GM21390 (cell line): ENCODE results near the gene STX8.

ENCODE experiments used
- ATAC-seq: cut with Tn5 transposase; IDR thresholded peaks from one replicate; pipeline ENCODE4 v1.9.1; 2021; ENCODE audit not compliant: unreplicated experiment

The STX8 gene

DNA sequence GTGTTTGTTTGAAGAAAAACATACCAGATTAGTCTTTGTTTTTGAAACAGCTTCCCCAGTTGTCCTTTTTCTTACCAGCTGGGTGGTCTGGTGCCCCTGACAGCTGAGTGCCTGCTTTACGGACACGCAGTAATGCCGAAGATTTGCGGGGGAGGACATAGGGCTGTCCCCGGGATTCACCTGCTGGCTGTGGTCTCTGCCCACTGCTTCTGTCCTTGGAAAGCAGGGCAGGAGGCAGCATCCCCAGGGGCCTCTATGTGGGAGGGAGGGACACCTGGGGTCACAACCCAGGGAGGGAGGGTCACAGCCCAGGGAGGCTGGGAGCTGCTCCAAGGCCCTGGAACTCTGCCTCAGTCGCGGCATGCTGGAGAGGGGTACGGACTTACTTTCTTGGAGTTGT is 332.6 kb downstream of the STX8 start:
- ATAC-seq = no peak

DNA sequence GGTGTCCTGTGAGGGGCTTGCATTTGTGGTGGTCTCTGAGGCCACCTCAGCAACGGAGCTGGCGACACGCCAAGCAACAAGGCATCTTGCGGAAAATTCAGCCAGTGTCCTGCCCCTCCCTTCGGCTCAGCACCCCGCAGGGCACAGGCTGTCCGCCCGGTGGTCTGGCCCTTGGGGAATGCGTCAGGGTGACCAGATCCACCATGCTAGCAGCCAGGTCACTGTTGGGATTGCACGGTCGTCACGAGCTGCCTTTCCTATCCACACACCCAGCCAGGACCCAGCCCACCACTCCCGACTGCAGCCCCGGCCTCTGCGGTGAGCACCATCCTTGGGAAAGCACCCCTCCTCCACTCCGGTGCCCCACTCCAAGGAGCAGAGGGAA is 333.1 kb downstream of the STX8 start:
- no peak for ATAC-seq

DNA sequence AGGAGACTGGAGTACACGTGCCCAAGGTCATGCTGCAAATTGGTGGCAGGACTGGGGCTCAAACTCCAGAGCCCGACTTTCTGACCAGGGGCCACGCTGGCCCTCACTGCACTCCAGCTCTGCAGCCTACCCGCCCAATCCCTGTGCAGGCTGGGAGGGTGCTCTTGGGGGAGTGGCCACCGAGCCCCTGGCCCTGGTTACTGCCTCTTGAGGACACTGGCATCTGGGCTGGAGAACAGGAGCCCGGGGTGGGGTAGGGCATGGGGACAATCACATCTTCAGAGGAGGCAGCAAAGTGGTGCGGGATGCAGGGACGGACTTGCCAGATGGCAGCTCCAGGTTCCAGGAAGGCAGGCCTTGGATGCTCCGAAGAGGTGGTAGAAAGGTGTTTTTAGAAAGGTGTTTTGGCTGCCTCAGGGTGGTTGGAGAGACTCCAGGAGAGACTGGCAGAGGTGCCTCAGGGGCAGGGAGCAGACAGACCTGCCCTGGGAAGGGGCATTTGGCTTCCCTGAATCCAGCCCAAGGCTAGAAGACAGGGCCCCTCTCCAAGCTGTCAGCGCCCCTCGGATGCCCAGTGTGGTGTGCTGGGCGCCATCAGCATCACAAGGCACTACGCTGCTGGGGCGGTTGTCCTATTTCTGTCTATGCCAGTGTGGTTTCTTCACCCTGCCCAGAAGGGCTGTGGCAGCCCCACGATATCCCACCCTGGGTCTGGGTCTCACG is 333.7 kb downstream of the STX8 start:
- ATAC-seq = no peak

DNA sequence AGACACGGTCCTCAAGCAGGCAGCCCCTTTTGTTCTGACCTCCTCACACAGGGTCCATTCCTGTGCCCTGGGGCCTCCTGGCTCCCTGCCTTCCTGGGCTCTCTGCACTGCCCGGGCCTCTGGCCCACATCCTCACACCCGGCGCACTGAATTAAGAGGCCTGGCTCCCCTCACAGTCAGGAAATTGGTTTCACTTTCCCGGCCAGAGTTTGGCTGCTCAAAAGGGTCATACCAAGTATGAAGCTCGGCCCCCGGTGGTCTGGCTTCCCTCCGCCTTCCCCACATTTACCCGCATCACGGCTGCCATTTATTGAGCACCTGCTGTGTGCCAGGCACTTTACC is 334.3 kb downstream of the STX8 start:
- ATAC-seq = no peak

DNA sequence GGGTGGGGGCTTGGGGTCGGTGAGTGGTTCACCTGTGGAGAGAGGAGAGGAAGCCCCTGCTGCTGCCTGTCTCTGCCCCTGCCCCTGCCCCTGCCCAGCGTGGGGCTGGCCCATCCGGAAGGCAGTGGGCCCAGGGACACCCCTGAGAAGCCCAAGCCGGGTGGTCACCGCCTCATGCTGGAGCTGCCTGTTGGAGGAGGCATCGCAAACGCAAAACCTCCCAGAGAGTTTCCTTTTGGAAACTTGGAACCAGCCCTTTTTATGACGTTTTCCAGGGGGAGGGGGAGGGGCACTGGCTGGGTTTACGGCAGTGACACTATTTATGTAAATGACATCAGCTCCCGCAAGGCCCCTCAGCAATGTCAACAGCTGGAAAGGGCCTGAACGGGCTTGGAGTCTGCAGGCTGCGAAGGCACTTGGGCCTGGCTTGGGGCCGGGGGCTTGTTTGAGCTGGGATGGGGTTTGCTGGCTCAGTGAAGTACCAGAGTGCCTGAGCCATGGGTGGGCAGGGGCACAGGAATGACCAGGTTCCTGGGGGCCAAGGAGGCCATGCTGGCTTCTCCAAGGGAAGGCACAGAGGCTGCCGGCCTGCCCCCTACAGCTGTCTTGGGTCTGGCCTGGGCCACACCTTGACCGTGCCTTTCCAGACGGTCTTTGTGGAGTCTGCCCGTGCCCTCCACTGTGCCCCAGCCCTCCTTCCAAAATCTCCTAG is 334.8 kb downstream of the STX8 start:
- no peak for ATAC-seq

DNA sequence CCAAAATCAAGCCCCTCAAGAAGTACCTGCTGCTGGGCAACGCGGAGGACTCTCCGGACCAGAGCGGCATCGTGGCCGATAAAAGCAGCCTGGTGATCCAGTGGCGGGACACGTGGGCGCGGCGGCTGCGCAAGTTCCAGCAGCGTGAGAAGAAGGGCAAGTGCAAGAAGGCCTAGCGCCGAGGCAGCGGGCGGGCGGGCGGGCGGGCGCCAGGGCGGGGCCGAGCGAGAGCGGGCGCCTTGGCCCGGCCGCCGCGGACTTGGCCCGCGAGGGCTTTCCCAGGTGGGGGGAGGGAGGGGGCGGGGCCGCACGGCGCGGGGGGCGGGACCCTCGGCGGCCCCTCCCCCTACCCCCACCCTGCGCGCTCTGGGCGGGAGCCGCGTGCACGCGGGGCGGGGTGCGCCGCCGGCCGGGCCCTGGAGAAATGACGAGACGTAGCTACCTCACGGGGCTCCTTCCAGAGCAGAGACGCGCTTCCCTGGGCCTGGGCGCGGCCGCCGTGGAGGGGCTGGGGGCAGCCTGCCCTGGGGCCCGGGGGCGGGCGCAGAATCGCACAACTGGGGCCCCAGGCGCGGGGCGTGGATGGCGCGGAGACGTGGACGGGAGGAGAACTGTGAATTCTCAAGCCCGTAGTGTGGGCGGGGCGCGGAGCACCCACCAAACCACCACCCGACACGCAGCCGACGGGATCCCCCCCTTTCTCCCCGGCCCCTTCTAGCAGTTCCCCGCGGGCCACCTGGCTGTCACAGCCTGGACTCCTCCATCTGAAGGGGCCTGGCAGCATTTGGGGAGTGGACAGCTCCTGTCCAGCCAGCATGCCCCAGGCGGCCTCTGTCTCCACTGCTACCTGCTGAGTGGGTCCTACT is 335.6 kb downstream of the STX8 start:
- ATAC-seq = peak; percentile 52

DNA sequence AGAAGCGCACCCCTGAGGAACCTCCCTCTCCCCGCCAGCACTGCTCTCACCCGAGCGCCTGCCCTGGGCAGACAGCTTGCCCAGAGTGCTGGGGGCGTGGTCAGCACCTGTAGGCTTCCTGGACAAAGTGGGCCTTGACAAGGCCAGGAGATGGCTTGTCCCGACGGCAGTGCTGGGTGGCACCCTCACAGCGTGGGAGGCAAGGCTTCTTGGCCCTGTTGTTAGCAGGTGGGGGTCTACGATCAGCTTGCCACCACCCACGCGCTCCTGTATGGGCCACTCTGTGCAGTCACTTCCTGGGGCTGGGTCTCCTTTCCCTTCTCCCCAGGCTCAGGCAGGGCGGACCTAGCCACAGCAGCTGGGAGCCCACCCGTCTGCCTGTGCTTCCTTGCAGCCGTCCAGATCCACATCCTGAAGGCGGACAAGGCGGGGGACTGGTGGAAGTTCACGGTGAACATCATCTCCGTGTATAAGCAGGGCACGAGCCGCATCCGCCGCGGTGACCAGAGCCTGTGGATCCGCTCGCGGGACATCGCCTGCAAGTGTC is 336.3 kb downstream of the STX8 start:
- no peak for ATAC-seq

DNA sequence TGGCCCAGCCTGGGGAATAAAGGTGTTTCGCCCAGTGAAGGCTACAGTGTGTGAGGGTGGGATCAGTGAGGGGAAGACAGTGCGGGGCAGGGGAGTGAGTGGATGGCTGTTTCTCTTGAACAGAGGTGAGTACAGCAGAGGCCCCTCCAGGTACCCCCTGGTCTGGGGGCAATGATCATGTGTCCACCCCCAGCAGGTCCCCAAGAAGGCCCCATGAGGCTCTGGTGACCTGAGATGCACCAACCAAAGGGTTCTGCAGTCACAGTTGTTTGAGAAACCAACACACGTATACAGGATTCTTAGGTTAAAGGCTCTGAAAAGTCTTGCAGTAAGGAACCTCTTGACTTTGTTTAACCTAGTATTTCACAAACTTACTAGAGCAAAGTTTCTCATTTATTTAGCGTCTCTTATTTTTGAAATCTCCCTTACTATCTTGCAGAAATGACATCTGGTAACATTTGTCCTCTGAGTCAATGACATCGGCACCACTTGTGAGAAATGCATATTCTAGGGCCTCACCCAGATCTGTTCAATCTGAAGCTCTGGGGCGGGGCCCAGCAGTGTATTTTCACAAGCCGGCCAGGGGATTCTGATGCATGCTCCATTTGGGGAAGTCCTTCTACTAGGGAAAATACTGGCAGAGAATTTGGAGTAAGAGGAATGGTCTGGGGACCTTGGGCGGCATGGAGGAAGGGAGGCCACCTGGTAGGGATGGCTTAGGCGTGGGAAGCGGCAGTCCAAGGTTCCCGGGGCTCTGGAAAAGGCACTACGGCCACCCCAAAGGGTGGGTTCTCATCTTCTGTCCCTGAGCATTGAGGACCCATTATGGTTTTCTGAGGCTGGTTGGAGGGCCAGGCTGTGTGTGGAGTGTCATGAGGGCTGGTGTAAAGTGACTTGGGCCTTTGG is 337.0 kb downstream of the STX8 start:
- no peak for ATAC-seq

DNA sequence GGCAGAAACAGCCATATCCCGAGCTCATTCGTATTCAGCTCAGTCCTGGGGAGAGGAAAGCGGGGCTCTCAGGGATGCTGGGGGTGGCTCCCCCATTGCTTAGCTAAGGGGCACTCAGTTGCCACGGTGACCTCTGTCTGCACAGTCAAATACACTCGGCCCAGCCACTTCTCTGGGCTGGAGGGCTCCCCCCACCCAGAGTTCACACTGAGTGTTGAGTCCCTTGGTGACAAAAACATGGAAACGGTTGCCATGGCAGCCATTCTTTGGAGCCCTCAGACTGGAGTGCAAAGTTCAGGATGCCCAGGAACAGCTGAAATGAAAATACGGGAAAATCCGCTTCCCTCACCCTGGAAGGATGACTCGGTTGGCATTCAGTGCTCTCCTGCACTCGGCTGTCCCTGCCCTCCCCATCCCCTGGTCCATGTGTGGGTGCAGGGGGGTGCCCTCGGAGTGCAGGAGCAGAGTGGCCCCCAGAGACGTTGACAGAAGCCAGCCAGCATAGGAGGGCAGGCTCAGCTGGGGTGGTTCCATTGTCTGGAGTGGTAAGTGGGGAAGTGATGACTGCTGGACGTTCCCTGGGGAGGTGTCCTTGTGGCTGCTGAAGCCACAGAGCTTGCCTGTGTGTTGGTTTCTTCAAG is 337.8 kb downstream of the STX8 start:
- ATAC-seq = no peak

DNA sequence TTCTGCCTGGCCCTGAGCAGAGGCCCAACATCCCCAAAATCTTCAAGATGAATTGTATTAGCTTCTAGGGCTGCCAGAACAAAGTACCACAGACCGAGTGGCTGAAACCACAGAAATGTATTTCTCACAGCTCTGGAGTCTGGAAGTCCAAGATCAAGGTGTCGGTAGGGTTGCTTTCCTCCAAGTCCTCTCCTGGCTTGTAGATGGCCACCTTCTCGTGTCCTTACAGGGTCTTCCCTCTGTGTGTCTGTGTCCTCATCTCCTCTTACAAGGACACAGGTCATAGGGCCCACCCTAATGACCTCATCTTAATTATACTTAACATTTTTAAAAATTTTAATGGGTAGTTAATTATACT is 338.6 kb downstream of the STX8 start:
- no peak for ATAC-seq

DNA sequence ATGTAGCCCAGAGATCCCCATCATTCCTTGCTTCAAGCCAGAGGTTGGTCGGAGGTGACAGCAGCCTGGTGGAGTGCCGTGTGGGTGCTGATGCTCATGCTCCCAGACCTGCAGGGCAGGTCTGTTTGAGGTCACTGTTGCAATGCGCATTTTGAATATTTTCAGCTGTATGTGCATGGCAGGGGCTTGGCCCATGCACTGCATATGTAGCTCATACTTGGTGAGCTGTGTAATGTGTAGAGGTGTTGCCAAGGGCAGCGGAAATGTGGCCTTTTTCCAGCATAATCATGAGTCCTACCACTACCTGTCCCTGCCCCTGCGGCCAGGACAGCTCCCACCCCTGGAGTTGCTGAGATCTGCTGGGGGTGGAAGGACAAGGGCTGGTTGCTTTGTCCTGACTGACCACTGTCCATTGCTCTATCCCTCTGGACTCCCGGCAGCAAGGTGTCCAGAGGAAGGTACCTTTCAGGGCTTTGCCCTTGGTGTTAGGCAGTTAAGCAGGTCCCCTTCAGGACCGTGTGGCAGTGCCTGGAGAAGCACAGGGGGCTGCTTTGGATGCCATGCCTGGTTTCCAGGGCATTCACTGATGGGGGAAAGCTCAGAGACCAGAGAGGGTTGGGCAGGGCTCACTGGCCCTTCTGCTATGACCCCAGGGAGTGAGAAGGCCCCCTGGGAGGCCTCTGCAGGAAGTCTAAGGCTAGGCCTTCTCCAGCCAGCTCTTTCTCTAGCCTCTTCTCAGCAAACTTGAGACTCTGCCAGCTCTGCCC is 339.2 kb downstream of the STX8 start:
- no peak for ATAC-seq

DNA sequence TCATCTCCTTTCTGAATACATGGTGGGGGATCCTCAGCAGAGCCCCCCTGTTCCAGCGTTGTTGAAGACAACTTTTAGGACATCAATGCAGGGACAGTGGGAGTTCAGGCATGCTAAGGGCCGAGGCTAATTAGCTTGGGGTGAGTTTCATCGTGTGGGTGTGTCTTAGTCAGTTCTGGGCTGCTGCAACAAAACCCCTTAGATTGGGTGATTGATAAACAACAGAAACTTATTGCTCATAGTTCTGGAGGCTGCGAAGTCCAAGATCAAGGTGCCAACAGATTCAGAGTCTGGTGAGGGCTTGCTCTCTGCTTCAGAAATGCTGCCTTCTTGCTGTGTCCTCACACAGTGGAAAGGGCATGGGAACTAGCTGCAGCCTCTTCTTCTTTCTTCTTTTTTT is 340.3 kb downstream of the STX8 start:
- no peak for ATAC-seq

DNA sequence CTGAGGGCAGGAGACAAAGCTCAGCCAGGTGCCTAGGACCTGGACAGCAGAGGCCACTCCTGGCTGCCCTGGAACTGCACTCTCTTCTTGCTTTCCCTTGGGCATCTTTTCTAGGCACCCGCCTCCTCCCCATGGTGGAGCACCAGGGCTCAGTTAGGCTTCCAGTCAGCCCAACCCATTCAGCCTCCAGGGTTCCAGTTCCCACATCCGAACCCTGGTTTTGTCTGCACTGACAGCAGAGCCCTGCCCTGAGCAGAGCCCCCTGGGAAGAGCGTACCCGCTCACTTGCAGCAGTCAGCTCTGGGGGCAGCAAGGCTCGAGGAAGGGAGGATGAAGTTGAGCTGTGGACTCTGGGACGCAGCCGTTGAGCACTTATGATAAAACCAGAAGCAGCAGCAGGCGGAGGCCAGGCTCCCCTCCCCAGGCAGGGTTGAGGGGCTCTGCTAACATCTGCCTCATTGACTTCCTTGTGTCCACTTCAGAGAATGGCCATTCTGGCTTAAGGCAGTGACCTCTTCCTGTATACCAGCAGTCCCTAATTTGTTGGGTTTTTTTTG is 341.2 kb downstream of the STX8 start:
- ATAC-seq = no peak

DNA sequence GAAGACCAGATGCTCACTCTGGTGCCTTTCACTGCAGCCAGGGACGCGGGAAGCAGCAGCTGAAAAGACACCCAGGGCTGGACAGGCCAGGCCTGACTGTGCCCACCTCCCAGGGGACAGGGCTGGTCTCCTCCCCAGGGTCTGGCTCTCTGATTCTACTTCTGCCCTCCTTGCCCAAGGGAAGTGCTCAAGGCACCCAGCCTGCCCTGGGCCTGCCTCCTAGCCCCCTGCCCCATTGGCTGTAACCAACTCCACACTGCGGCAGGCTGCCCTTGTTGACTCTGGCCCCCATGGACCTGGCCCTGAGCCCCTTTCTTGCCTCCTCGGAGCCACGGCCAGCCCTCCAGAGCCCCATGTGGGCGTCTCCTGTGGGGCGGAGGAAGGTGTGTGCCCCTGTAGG is 341.9 kb downstream of the STX8 start:
- no peak for ATAC-seq

DNA sequence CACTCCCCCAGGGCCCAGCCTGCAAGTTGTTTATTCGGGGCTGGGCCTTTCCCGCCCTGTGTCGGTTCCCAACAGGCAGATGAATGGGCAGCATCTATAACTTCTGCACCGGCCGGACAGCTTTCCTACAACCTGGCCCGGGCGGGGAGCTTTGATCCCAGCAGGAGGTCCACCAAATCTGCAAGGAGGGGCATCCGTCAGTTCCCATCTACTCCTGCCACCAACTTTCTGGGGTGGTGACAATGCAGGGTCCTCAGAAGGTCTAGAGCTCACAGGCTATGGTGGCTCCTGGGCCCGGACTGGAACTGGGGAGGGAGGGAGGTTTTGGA is 342.4 kb downstream of the STX8 start:
- ATAC-seq = no peak

DNA sequence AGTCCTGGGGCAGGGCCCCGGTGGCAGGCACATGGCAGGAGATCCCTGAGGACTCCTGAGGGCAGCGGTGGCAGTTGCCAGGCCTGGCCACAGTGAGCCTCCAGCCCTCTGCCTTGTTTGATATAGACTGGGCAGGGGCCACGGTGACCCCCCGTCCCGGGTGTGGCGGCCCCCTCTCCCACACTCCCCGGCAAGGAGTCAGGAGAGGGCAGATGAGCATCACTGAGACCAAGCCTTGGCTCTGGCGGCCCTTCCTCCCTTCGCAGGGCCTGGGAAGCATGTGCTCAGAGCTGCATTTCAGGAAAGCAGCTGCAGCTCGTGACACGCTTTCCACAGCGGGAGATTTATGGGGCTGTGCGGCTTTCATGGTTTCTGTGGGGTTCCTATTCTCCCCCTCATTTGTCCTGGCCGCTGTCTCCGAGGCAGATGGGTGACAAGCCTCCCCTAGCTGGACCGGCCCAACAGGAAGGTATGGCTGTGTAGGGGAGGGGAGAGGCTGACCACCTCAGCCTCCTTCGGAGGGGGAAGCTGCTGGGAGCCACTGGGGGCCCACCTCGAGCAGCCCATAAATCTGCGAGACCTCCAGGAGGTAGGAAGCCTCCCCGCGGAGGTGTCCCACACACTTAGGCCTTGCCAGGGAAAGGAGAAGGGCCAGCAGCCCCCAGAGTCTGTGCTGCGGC is 342.9 kb downstream of the STX8 start:
- ATAC-seq = no peak

DNA sequence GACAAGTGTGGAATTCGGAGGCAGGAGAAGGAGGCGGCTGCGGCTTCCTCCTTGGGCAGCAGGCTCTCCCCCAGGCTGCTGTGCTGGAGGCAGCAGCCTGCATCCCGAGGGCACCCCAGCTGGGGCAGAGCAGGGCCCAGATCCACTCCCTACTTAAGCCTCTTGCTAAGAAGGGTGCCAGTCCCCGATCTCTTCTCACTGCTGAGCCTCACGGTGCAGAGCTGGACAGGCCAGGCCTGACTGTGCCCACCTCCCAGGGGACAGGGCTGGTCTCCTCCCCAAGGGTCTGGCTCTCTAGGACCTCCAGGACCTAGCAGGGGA is 343.5 kb downstream of the STX8 start:
- no peak for ATAC-seq

DNA sequence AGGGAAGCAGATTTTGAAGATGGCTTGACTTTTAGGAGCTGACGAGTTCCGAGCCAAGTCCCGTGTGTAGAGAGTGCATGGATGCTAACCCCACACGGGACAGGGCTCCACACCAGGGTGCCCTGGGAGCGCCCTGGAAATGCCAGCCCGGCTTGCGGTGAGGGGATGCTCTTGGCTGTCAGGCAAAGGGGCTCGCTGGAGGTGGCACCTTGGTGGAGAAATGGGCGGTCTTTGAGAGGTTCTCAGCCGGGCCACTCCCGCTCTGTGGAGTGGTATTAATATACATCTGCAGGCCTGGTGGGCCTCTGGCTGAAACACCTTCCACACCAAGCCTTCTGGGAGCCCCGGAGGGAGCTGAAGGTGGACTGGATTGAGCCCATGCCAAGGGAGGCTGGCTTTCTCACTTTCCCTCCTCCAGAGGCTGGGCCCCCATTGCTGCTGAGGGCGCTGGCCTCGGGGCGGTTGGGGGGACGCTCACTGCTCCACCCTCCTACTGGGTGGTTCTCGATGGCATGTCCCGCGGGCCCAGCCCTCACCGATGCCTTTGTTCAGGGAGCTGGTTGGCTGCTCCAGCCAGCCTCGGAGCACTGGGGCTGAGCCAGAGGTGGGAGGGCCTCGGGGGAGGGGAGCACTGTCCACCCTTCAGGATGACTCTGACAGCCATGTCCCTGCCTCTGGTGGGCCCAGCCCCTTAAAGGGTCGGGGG is 344.0 kb downstream of the STX8 start:
- no peak for ATAC-seq
